Stimulated activated CD8-positive, alpha-beta memory T cell treated with anti-CD3 and anti-CD28 coated beads, Interleukin-7, amount 100 ng/mL, for 24 hours (primary cell): ENCODE measurements around the gene INTS11.

Experiments
- DNase-seq: peaks from one replicate; pipeline ENCODE4 v3.0.0-alpha.2; 2020; ENCODE audit warnings: low read depth

Gene INTS11

DNA sequence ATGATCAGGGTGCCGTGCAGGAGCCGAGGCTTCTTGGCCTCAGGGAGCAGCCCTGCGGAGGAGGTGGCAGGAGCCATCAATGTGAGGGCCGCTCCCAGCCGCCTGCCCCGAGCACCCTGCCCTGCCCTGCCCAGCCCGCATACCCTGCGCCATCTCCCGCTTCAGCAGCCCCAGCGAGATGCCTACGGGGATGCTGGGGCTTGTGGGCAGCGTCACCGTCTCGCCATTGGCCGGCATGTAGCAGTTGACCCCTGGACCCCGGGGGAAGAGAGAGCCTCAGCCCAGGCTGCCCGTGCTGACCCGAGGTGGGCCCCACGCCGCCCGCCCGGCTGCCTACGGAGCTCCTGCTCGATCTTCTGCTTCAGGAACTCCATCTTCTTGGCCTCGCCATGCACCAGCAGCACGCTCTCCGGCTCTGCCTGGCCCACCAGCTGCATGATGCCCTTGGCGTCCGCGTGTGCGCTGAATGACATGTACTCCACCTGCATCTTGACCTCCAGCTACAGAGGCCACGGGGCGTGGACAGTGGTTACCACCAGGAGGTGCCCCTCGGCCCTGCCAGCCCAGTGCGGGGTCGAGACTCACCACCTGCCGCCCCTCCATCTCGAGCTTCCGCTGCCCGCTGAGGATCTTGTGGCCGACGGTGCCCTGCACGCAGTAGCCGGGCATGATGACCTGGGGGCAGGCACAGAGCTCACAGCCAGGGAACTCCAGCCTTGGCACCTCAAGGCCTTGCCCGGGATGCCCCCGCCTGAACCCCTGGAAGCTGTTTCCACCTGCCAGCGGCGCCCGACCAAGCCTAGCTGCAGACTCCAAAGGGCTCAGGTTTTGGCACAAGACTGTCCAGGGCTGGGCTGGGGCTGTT lies 11.8 kb downstream of the INTS11 start:
- DNase-seq, result no peak

DNA sequence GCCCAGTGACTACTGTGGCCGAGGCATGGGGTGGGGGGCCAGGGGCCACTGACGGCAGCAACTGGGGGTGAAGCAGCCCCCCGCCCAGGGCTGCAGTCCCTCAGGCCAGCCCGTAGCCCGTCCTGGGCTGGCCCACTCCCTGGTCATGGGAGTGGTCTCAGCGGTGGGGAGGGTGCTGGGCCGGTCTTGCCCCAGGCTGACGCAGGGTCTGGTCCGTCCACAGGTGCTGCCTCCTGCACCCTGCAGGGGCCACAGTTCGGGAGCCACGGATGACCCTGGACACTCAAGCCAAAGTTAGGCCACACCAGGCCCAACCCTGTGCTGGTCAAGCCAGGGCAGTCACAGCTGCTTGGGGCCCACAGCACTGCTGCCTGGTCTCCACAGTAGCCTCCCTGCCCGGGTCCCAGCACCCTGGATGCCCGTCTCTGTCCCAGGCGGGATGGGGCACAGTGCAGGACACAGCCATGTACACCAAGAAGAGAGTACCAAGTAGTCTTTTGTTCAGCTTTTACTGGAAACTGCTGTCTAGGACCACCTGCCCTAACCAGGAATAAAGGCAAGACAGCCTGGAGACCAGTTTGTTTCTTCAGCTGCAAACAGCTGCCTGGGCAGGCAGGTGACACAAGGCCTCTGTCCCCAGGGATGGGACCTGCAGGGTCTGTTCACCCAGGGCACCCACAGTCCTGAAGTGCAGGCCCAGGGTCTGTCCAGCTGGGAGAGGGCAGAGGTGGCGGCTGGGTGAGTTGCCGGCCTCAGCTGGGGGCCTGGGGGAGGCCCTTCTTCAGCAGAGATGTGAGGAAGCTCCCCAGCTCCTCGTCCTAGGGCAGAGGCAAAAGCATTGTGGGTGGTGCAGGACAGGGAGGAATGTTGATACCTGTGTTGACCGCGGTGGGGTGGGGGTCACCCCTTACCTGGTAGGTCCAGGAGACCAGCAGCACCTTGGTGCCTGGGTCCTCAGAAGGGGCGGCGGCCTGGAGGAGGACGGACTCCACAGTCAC lies 13.1 kb downstream of the INTS11 start:
- DNase-seq, result no peak

DNA sequence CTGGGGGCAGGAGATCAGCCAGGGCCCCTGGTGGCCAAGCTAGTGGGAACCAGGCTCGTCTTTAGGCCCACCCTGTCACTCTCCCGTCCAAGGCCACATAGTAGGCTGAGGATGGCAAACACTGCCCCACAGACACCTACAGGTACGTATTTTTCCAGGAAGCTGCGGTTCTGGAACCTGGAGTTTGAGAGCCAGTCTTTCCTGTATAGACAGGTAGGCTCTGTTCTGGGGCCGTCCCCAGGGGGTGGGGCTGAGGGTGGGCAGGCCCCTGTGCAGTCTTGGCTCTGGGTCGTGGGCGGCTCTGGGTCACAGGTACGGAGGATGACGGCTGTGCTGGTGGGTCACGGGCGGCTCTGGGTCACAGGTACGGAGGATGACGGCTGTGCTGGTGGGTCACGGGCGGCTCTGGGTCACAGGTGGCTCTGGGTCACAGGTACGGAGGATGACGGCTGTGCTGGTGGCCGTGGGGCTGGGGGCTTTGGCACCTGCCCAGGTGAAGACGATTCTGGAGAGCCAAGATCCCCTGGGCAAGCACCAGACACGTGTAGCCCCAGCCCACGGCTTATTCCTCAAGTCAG lies 13.9 kb downstream of the INTS11 start:
- no peak for DNase-seq

DNA sequence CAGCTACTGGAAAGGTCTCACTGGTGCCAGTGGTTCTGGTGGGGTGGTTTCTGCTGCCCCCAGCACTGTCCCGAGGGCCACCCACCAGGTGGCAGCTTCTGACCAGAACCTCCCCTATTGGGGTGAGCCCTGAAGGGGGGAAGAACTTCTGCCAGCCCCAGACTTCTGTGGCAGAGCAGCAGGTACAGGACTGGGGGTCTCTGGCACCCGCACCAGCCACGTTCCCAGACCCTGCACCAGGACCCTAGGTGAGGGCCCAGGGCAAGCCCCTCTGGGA lies 14.4 kb downstream of the INTS11 start:
- no peak for DNase-seq

DNA sequence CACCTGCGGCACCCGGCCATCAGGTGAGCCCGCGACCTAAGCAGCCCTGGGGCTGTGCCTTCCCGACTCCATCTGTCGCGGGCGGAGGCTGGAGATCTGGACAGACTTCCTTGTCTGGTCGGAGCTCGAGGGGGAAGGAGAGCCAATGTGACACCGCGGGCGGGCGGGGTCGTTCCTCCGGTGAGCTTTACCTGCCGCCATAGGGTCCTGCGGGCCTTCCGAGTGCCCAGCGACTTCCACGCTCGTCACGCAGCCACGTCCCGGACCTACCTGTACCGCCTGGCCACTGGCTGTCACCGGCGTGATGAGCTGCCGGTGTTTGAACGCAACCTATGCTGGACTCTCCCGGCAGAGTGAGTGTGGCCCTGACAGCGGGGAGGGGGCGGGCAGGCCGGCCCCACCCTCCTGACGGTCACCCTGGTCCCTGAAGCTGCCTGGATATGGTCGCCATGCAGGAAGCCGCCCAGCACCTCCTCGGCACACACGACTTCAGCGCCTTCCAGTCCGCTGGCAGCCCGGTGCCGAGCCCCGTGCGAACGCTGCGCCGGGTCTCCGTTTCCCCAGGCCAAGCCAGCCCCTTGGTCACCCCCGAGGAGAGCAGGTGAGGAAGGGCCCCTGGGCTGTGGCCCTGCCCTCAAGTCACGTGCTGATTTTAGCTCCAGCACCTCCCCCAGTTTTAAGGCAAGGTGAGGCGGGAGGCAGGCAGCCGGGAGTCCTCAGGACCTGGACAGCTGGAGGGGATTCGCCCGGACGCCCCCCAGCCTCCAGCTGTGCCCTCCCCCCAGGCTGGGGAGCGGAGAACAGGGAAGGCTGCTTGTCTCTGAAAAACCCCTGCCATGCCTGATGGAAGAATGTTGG lies 15.0 kb downstream of the INTS11 start:
- no peak for DNase-seq

DNA sequence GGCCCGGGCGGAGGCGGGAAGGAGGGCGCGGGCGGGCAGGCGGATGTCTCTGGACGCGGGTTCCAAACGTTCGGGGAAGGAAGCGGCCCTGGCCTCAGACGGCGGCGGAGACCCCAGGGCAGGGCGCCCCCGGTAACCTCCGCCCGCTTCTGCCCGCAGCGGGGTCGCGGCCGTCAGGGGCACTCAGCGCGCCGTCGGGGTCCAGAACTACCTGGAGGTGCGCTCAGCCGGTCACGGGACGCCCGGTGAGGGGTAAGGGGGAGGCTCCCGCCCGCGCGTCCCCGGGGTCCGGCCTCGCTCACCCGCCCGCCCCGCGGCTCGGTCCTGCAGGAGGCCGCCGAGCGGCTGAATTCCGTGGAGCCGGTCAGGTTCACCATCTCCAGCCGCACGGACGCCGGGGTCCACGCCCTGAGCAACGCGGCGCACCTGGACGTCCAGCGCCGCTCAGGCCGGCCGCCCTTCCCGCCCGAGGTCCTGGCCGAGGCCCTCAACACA lies 15.7 kb downstream of the INTS11 start:
- DNase-seq, result no peak

DNA sequence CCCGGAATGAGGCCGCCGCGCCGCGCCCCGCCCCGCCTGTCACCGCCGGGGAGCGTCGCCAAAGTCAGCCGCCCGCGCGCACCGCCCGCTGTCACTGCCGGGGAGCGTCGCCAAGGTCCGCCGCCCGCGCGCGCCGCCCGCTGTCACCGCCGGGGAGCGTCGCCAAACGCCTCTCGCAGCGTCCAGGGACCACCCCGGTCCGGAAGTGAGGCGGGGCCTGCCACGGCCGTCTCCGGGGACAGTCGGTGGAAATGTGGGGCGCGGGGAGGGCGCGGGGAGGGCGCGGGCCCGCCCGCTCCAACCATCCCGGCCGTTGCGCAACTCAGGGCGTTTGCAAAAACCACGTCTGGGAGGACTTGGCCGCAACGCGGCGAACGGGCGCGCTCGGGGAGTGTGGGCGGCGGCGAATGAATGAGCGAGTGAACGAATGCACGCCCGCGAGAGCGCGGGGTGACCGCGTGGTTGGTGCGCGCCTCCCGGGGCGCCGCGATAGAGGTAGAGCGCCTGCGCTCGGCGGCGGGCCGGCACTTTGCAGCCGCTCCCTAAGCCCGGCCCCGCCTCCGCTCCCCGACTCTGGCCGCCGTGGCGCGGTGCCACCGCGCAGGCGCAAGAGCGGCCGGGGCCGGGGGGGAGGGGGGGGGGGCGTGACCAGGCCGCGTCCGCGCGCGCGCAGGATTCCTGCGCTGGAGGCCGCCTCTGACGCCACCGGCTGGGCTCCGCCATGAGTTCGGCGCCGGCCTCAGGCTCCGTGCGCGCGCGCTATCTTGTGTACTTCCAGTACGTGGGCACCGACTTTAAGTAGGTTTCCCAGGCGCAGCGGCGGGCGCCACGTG lies 16.3 kb downstream of the INTS11 start, which contains the start of the genes ACAP3 and PUSL1:
Gene ACAP3, minus strand, starts transcription at position 8 of the 833 bp plus-strand sequence. CDS start 115 bp downstream, outside the sequence.
Gene PUSL1, plus strand, starts transcription at position 675 of the 833 bp plus-strand sequence. Its CDS starts 47 bp downstream, at position 722.
- DNase-seq, result peak; percentile 64

DNA sequence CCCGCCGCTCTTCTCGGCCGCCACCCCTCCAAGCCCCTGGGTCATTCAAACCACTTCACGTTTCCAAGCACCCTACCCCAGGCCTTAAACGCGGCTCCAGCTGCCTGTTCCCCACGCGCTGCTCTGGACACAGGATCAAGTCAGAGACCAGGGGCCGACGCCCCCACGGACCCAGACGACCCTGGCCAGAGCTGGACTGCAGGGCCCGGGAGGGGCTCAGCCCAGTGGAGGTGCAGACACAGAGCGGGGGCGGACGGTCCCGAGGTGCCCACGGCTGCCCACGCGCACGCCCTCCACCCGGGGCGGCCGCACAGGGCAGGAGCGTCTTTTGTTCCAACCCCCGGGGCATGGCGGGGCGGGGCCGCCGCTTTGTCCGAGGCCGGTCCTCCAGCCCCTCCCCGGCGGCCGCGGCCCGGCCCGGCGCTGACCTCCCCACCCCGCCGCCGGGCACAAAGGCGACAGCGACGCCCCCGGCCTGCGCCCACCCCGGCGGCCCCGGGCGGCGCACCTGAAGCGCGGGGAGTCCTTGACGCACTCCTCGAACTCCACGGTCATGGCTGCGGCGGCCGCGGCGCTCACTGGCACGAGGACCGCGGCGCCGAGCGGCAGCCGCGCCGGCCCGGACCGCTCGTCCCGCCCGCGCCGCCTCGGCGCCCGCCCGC lies 17.1 kb downstream of the INTS11 start:
- no peak for DNase-seq

DNA sequence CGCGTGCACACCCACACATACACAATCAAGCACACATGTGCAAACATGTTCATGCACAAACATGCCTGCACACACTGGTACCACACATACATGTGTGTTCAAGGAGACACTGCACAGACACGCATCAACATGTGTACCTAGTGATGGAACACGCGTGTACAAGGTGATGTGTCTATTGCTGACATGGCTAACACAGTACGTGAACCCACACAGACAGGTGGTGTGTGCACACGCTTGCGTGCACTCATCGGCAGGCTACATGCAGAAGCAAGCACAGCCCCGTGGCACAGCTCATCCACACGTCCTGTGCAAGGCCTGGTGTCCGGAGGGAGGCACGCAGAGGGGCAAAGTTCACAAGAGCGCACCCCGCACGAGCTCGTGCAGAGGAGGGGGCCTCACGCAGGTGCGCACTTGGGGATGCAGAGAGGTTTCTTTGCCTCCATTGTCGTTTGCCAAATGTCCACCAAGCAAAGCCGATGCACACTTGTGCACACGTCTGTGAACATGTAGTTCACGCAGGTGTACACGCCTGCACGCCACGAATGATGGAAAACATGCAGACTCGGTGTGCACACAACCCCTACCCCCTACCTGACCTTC lies 17.7 kb downstream of the INTS11 start:
- no peak for DNase-seq

DNA sequence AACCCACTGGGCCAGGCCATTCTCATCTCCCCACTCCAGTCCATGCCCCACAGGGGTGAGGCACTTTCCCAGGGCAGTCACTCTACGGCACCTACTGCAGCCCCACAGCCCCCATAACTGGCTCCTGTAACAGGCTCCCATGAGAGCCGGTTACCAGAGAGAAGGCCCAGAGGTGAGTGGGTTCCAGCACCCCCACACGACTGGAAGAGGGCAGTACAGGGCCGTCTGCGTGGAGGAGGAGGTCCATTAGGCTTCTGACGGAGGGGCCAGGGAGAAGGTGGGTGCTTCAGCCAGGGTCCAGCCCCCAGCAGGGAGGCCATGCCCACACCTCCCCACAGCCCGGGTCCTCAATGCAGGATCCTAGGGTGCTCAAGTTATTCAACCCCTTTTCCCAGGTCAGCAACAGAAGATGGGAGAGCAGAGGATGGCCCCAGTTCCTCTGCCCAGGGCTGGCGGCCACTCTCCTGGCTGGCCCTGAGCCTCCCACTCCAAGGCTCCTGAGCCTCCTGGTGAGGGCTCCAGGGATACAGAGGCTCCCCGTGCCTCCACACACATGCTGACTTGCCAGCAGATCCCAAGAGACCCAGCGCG lies 18.3 kb downstream of the INTS11 start:
- no peak for DNase-seq

DNA sequence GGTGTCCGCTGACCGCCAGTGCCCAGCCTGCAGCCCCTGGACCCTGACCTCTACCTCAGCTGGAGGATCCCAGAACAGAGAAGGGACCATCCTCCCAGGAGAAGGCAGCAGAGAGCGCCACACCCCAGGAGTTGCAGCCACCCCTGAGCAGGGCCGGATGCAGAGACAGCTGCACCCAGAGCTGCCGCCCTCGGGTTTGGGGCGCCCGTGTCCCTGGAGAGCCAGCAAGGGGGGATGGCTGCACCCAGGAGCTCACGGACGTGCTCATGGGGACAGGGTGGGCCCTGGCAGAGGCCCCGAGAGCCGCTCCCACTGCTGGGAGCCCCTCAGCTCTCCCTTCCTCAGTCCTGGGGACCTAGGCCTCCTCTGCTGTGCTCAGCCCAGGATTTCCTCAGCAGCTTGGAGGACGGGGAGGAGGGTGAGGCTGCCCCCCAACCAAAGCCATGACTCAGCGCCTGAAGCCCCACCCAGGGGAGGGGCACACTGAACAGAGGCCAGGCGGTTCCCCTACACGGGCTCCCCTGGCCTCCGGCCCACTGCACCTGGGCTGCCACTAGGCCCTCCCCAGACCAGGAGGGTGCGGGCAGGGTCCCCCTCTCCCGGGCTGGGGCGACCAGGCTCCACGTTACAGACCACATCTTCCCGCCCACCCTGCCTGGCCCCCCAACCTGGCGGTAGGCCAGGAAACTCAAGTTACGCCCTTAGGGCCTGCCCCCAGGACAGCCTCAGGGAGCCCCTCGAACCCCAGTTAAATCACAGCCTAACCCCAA lies 19.0 kb downstream of the INTS11 start:
- DNase-seq, result peak; percentile 61

DNA sequence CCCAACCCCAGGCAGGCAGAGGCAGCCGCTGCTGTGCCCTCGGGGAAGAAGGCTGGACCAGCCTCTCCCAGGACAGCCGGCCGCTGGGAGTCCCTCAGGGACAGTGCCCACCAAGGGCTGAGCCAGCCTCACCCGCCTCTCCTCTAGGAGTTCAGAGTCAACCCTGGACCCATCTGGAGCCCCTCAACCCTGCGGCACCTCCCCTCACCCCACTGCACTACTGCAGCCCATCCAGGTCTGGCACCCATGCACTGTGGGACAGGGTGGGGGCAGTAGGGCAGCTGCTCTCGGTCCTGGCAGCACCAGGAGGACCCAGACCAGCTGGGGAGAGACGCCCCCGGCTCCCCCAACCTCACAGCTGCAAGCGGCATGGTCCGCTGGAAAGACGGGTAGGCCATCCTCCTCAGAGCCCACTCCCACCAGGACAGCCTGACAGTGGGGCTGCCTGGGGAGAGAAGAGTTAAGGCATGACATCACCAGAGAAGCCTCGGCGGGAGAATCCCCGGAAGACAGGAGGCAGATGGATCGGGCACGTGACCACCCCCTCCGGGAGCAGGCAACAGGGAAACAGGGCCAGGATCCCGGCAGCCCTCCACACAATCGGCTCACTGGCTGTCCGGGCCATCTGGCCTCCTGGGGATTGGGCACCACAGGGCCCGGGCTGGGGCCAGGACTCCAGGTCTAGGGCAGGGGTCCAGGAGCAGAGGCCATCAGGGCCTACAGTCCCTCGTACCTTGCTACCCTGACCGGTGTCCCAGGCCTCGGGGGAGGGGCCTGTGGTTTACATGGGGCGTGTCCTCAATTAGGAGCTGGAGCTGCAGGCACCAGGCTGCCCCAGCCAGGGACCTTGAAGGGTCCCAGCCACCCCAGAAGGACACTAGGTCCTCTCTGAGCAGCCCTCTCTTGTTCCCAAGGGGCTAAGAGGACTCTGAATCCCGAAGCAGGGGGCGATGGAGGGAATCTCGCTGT lies 19.8 kb downstream of the INTS11 start:
- DNase-seq, result no peak

DNA sequence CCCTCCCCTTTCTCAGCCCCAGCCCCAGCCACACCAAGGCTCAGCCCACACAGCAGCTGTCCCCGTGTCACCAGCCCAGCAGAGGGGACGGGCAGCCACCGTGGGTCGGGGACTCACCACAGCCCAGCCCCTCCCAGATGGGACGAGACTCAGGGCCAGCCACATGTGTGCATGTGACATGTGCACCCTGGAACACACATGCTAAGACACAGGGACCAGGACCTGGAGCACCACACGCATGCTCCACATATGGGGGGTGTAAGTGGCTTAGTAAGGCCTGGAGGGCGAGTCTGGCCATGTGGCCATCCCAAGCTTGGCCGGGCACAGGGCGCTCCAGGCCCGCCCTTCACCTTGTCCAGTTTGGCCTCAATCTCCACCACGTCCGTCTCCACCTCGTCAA lies 20.7 kb downstream of the INTS11 start:
- no peak for DNase-seq

DNA sequence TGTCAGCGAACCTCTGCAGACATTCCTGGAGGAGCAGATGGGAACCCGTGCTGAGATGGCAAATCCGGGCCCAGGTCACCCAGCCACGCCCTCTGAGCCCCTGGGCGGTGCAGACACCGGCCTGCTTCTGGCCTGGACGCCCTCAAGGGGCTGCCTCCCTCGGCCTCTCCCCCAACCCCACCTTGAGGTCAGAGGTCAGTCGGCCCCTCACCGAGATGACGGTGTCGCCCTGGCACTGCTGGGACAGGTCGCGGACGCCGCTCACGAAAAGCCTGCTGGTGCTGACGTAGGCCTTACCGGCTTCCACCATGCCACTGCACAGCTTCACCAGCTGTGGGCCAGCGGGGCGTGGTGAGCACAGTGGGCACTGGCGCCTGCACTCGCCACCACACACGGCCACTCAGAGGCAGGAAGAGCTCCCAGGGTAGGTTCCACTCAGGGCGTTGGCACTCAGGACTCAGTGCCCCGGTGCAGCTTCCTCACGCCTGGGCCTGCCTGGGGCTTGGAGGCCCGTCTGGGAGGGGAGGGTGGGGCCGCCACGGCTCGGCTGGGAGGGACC lies 21.4 kb downstream of the INTS11 start:
- no peak for DNase-seq

DNA sequence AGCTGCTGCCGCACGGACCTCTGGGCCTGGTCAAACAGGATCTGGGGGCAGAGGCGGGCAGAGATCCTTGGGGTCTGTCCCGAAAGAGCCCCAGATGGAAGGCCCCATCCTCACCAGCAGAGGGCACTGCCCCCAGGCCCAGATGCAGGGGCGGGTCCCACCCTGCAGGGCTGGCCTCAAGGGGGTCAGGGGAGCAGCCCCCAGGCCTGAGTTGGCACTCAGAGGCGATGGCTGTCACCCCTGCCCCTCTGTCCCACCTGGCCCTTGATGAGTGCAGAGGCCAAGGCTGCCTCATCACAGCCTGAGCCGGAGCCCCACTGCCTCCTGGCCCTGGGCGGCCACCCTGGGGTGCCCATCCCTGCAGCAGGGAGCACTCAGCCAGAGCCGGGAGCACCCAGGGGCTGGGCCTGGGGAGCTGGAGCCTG lies 22.4 kb downstream of the INTS11 start:
- no peak for DNase-seq

DNA sequence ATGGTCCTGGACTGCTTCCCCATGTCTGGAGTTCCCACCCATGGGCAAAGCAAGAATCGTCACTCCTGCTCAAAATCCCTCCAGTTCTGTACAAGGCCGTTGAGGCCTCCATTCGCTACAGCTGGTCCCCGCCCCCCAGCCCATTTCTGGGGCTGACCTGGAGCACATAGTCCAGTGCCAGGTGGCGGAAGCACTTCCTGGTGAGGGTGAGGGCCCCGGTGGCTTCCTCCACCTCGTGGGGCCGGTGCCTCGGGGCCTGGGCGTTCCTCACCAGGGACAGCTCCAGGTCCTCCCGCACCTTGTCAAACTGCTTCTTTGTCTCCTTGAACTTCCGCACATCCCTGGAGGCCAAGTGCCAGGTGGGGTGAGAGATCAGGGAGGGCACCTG lies 24.1 kb downstream of the INTS11 start:
- DNase-seq, result no peak
